ENCODE data around the gene TPH1.
A peak's percentile ranks its signal among the peaks of the same experiment; 100 is the strongest.
"Not testable (repeated sequence)": the region's sequence is repeated elsewhere in the genome, so short reads cannot be mapped to it uniquely, and the experiment has no call there.

TPH1 gene

DNA sequence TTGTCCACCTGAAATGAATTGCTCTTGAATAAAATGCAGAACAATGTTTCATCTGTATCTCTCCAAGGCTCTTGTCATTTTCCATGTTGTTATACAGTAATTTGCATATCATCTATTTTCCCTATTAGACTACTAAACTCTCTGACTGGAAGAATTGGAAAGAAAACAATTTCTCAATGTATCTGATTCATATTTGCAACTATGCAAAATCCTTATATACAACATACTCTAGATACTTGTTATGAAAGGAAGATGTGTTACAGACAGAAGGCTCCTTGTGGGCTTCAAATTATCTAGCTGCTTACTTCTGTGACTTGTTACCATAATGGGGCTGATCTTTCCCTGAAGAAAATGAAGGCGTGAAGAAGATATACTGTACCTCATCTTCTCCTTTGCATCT is 23.6 kb downstream of the TPH1 start:
- DNase-seq (ENCODE audit: low read depth in 2 of 2), result no peak

DNA sequence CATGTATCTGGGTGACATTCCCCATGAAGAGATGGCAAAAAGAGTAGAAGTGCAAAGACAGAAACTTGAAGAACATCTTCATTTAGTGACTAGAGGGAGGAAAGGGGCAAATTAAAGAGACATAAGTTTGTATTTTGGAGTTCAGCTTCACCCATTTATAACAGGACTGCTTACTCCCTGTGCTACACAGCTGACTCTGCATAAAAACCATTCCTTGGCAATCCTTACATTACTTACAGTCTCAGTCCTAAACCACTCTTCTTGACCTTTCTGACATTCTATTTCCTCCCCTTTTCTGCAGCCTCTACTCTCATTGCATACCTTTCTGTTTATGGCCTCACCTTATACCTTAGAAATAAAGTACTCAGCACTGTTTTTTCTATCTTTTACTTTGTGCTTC is 26.4 kb downstream of the TPH1 start:
- DNase-seq (ENCODE audit: low read depth in 2 of 2), result no peak

DNA sequence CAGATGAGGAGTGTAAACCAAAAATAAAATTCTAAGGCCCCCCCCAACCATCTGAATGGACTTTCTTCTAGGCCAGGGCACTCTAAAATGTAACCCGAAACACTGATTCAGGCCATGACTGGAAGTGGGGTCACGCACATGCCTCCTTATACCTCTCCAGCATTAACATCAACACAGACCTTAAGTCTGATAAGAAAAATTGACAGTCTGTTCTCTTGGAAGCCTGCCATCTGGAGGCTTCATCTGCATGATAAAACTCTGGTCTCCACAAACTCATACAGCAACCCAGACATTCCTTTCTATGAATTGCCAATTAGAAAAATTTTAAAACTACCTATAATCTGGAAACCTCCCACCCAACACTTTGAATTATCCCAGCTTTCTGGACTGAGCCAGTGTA is 29.3 kb downstream of the TPH1 start:
- no peak for DNase-seq (ENCODE audit: low read depth in 2 of 2)

DNA sequence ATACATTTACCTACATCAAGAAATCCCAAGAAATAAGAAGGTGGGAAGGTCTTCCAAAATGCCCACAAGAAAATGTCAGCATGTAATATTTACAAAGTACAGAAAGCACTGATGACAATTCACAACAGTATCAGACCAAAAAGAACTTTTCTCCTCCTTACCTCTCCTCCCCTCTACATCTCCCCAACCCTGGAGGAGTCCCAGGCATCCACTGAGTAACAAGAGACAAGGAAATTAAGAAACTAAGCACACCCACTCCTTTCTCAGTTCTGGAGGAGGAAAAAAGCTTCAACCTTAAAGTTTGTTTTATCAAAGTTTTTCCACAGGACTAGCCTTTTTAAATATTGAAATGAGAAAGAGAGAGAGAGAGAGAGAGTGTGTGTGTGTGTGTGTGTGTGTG is 31.2 kb downstream of the TPH1 start:
- DNase-seq (ENCODE audit: low read depth in 2 of 2), result no peak

DNA sequence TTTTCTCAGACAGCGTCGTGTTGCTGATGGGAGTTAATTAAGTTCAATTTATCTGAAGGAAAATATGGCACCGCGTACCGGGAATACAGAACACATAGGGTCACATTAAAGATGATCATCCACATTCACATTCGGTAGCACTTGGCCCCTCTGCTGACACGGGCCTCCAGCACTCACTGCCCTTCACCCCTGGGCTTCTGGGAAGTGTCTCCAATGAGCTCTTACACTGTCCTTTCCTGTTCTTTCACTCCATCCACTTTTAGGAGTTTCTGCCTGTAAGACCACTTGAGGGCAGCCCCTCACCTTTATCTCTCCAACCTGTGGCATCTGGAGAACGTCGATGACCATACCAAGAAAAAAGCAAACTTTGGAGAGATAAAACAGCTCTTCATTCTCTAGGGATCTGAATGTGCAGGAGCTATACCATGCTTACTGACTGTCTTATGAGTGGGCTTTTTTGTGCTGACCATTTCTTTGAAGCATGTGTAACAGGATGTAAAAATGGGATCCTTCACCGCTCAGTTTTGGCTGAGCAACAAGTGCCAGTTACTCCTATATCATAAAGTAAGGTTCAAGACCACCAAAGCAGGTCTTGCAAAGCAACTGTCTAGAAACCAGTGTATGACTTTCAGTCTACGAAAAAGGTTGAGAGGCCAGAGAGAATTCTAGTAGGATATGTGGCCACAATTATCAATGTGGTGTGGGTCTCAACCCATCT is 32.1 kb downstream of the TPH1 start:
- DNase-seq (ENCODE audit: low read depth in 2 of 2), result no peak

DNA sequence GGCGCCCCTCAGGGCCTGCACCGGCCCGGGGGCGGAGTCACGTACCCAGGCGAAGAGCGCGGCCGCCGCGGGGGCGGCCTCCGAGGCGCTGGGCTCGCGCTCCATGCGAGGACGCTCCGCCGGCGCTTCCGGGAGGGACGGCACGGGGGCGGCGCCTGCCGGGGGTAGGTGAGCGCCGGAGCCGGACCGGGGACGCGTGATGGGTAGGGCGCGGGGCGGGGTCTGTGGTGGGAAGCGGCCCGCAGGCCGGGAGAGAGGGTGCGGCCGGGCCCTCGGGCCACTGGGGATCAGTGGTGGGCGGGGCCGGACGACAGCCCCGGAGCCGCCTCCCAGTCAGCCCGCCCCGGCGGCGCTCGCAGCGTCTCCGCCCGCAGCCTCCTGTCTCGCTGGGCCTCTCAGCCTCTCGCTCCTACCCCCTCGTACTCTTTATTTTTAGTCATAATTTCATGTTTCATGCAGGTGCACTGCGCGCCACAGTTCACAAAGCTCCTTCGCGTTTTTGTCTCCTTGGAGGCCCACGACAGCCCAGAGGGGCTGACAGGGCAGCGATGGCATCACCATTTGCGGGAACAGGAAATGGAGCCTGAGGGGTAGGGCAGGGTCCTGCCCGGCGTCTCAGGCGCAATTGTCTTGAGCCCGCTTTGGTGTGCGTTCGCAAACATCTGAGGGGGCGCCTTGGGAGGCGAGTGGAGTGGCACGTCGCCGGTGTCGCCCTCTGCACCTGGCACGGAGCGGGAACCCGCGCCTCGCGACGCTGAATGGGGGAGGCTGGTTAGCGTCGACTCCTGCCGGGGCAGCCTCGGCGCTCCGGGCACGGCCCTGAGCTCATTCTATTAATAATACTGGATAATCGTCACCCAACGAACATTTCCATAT is 32.9 kb downstream of the TPH1 start, which contains the start of gene SERGEF:
Gene SERGEF (minus strand): TSS at position 142 of the 876 bp plus-strand sequence. CDS start 37 bp downstream, at position 105.
- peak; percentile 81 to 83 for DNase-seq (ENCODE audit: low read depth in 2 of 2)

DNA sequence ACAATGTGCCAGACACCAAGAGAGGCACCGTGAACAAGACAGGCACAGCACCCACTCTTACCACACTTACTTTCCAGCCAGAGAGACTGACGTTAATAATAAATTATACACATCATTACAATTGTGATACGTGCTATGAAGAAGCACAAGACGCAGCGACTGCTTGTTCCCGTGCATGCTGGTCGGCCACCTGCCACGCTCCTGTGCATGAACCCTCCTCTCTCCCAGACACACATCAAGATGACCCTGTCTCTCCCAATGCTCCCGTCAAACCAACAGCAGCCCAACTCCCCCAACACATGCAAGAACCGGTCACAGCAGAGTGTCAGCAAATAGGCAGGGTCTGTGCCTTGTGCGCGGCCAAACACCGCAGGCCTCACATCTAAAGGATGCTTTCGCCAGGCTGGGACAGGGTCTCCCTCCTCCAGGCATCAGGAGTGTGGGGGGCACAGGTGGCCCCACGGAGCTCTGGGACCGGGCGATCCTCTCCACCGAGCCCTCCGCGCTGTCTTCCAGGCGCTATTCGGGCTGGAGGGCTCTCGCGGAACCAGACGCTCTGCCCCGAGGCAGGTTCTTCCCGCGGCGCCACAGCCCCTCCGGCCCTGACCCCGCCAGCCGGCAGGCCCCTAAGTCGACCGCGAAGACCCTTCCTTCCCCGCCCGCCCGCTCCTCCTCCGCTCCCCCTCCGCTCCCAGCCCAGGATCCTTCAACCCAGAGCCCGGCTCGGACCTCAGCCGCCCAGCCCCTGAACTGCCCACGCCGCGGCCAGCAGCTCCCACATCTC is 33.8 kb downstream of the TPH1 start:
- DNase-seq (ENCODE audit: low read depth in 2 of 2), result no peak

DNA sequence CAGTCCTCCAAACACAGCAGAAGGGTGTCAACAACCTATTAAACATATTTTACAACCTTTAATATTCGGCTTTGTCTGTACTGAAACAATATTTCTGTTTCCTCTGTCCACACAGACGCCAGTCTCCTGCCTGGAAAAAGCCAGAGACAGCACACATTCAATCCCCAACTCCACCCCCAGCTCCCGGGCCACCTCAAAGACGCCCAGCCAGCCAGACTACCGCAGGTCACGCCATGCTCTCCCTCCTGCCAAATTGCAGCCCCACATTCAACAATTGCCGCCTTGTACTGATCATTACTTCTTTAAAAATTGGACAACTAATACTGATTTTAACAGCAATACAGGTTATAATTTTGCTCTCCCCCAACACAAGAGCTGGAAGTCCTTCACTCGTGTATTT is 34.4 kb downstream of the TPH1 start:
- DNase-seq (ENCODE audit: low read depth in 2 of 2), result no peak

DNA sequence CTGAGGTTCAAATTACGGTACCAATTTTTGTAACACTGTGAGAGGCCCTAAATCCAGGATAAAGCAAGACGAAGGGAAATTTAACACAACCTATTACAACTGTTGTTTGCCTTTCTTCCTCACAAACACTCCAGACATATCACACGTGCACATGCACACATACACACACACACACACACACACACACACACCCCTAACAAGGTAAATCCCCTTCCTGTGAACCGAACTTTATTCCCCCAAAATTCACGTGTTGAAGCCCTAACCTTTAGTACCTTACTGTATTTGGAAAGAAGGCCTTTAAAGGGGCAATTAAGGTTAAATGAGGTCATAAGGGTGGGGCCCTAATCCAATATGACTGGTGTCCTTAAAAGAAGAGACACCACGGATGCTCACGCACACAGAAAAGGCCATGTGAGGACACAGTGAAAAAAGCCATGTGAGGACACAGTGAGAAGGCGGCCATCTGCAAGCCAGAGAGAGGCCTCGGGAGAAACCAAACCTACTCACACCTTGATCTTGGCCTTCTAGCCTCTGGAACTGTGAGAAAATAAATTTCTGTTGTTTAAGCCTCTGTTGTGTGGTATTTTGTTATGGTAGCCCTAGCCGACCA is 35.0 kb downstream of the TPH1 start:
- no peak for DNase-seq (ENCODE audit: low read depth in 2 of 2)

DNA sequence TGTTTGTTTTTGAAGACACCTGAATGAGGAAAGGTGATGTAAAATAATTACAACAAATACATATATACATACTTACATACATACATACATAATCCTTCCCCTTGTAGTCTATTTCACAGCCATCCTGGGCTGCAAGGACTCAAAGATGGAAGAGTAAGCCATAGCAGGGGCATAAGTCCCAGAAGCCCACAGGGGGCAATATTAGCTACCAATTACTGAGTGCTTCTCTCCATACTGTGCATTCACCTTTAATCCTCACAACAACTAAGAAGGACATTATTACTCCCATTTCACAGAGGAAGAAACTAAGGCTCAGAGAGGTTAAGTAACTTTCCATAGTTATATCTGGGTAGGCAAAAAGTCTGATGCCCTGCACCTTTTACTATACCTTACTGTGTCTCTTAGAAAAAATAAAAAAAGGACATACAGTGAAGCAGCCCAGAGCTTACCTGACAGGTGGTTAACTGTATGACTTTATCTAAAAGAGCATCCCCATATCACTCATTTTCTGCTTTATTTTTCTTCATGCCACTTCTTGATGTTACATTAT is 35.9 kb downstream of the TPH1 start:
- DNase-seq (ENCODE audit: low read depth in 2 of 2), result no peak

DNA sequence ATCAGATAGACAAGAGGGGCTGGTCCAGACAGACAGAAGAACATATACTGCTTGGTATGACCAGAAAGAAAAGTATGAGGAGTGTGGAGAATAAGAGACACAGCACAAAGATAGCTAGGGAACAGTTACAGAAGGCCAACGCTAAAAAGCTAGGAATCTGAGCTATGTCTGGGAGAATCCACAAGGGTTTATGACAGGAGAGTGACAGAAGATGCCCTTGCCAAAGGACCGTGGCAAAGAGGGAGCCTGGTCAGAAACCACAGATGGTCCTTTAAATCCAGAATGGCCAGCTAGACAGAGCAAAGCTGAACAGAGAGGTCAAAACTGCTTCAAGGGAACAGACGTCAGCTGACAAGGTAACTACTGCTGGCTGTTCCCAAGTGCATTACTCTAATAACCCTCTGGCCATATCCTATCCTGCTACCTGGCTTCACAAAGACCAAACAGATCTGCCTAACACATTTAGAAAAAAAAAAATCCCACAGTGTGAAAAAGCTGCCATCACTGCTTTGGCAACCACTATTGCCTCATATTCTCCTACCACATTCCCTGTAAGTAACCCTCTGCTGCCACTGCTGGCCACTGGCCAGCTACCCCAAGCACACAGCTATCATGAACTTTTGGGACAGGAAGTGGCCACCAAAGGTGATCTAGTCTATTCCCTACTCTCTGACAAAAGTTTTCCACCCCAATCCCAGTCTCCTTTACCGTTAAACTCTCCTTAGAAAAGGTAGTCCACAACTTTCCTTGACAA is 40.5 kb downstream of the TPH1 start:
- DNase-seq (ENCODE audit: low read depth in 2 of 2), result no peak

DNA sequence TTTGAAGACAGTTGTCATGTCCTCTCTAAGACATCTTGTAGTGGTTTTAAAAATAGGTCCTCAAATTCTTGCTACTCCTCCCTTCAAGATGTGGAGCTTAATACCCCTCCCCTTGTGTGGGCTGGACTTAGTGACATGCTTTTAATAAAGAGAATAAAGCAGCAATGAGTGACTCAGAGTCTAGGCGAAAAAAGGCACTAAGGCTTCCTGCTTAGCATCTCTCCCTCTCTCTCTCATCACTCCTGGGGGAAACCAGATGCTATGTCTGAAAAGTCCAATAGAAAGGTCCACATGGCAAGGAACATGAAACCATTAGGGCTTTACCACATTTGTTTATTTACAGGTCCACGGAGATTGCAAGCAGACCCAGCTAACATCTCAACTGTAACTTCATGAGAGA is 44.9 kb downstream of the TPH1 start:
- DNase-seq (ENCODE audit: low read depth in 2 of 2), result no peak

DNA sequence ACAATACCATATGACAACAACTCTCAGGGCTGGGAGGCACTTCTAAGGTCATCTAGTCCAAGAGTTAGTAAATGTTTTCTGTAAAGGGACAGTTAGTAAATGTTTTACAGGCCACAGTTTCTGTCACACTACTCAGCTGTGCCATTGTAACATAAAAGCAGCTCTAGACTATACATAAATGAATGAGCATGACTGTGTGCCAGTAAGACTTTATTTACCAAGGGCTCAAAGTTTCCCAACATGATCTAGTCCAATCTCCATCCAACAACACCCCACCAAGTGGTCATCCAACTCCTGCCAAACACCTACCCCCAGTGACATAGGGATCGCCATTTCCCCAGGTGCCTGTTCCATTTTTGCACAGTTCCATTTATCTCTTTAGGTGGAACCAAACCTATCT is 45.3 kb downstream of the TPH1 start:
- no peak for DNase-seq (ENCODE audit: low read depth in 2 of 2)

DNA sequence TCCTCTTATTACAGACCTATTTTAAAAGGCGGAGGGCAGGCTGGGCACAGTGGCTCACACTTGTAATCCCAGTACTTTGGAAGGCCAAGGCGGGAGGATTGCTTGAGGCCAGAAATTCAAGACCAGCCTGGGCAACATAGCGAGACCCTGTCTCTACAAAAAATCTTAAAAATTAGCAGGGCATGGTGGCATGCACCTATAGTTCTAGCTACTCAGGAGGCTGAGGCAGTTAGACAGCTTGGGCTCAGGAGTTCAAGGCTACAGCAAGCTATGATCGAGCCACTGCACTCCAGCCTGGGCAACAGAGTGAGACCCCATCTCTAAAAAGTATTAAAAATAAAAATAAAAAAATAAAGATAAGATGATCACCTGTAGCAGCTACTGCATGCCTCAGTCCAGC is 45.9 kb downstream of the TPH1 start:
- DNase-seq (ENCODE audit: low read depth in 2 of 2), result not testable (repeated sequence)
